Activated CD8-positive, alpha-beta memory T cell treated with anti-CD3 and anti-CD28 coated beads for 4 hours (primary cell): ENCODE measurements around the gene UHRF2.
"Not testable (repeated sequence)": the region's sequence is repeated elsewhere in the genome, so short reads cannot be mapped to it uniquely, and the experiment has no call there.

Experiments used
- DNase-seq, 2 donors: peaks; one replicate each; pipeline ENCODE4 v3.0.0-alpha.2; 2020; ENCODE audit warnings: low read depth in 2 of 2

UHRF2 gene

DNA sequence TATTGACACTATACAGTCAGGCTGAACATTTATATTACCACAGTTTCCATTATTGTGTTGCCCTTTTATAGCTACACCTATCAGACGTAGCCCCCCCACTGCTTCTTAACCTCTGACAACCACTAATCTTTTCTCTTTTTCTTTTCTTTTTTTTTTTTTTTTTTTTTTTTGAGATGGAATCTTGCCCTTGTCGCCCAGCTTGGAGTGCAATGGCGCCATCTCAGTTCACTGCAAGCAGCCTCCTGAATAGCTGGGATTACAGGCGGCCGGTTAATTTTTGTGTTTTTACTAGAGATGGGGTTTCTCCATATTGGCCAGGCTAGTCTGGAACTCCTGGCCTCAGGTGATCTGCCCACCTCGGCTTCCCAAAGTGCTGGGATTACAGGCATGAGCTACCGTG, 75.4 kb downstream of the UHRF2 start:
- DNase-seq, result no peak

DNA sequence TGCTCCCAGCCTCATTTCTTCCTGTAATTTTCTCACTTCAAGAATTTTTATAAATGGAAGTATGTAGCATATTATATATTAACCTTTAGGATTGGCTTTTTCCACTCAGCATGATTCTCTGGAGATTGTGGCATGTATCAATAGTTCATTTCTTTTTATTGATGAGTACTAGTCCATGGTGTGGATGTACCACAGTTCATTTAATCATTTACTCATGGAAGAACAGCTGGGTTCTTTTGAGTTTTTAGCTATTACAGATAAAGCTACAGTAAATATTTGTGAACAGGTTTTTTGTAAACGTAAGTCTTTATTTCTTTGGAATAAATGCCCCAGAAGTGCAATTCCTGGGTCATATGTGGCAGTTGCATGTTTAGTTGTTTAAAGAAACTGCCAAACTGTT, 76.1 kb downstream of the UHRF2 start:
- DNase-seq, result no peak

DNA sequence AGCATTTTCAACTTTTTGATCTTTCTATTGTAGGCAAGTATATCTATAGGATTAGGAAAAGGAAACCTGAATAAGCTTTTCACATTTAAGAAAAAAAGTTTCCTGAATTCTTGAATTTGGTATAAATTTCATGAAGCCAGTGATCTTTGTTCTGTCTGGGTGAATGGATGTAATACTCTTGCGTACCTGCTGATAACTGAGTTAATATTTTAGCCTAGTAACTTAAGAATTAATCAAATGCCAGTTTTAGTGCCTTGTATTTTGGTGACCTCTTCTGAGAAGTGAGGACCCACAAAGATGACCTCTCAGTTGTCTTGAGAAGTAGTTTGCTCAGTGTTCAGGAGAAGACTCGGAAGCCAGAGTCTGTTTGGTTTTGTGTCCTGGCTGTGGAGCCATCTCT, 77.9 kb downstream of the UHRF2 start:
- no peak for DNase-seq

DNA sequence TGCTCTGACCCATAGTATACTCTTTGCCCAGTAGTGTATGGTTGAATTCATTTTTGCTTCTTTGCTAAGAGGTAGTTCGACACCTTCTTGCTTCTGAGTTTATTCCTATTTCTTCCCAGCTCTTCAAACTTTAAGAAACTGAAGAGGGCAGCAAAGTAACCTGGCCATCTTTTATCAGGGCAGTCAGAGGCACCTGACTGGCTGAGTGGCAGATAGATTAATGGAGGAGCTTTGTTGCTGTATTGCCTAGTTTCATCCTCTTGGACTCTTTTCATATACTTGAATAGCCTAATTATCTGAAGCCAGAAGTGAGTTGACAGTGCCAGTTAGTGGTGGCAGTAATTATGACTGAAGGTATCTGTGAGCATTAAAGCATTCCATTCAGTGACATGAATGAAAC, 82.5 kb downstream of the UHRF2 start:
- no peak for DNase-seq

DNA sequence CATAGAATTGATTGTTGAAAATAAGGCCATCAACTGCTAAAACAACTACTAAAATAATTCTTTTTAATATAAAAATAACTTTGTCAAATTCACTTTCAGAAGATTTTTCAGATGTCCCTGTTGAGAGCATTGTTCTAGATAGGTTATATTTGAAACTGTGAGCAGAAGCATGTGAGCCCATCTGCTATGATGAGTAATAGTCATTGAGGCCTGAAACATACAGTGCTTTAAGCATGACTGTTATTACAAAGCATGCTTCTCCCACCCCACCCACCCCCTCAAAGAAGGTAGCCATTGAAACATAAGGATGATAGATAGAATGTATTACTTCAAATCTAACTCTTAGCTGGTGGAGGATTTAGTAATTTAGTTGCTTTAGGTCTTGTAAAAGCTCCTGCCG, 86.0 kb downstream of the UHRF2 start:
- no peak for DNase-seq

DNA sequence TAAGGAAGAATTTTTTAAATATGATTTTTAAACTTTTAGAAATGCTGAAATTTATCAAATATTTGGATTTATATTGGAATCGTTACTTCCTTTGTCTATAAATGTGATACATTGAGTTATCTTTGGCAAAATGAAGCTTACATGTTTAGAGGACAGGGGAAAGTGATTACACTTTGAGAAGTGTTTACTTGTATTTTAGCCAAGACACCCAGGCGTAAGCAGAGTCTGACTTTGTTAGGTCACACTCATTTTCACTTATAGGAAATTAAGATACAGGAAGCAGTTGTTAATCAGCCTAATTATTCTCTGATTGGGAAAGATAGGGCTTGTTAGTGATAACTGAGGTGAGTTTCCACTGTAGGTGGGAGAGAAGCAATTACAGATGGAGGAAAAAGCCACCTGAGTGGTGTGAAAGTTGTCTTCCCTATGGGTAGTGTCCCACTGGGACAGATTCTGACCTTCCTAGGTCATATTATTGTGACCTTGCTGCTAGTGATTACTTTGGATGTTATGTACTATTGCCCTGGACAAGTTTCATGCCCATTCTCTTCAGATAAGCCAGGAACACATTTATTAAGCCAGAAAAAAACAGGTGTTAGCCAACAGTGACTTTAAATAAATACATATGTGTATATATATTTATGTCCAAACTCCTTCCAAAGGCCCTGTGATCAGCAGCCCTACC, 88.7 kb downstream of the UHRF2 start:
- no peak for DNase-seq

DNA sequence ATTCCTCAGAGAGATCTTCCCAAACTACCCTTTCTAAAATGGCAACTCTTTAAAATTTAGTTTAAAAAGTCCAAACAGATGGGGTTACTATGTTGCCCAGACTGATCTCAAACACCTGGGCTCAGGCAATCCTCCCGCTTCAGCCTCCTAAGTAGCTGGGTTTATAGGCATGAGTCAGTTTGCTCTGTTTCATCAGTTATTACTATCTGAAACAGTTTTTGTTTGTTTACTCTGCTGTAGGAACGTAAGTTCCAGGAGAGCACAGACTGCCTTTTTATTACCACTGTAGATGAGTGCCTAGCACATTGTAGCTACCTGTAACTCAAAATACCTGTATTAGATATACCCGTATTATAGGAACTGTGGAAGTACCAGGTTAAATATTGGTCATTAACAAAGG, 89.4 kb downstream of the UHRF2 start:
- DNase-seq, result no peak

DNA sequence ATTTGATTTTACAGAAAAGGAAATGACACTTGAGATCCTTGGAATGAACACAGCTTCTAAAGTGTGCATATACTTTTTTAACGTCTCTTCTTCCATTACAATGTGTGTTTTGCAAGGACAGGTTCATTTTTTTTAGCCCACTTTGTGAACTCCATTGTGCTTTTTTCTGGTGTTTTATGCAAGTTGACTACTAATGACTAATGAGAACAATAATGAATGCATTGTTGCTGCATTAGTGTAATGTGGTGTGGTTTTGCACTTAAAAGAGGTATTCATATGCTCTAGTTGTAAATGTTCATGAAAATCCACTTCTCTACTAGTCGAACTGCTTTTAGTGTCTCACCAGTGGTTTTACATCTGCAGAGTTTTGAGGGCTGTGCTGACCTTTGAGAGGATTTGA, 93.6 kb downstream of the UHRF2 start:
- no peak for DNase-seq

DNA sequence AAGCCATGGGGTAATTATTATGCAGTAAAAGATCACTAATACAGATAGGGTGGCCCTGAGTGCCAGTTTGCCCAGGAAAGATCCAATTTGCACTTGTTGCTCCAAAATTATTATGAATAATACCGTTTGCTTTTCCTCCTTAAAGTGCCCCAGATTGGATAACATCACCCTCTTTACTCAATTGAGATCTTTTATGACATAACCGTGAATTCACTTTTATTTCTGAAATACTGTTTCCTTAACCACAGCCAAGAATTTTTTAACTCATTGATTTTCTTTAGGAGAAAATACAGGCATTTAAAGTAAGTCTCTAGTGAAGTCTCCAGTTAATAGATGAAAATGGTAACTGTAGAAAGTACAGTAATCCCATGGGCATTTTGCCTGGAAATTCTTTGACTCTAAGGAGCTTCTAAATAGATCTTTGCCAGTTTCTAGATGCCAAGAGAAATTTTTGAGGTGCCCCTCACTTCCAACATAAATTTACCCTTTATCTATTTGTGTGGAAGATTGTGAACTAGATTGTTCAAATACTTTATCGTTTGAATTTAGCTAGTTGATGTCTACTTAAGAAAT, 99.2 kb downstream of the UHRF2 start:
- no peak for DNase-seq

DNA sequence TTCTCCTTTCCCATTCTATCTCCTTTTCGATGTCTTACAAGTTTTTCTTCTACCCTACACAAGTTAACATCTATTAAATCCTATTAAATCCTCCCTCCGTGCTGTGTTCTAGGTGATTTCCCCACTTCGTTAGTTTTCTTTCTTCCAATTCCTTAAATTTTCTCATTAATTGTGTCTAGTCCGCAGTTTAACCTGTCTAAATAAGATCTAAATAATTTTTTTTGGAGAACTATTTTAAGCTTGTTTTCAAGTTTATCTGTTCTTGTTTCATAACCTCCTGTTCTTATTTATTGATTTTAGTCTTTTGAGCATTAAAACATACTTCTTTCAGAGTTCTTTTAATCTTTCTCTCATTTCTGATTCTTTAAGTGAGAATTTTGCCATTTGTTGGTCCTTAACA, 109.3 kb downstream of the UHRF2 start:
- no peak for DNase-seq

DNA sequence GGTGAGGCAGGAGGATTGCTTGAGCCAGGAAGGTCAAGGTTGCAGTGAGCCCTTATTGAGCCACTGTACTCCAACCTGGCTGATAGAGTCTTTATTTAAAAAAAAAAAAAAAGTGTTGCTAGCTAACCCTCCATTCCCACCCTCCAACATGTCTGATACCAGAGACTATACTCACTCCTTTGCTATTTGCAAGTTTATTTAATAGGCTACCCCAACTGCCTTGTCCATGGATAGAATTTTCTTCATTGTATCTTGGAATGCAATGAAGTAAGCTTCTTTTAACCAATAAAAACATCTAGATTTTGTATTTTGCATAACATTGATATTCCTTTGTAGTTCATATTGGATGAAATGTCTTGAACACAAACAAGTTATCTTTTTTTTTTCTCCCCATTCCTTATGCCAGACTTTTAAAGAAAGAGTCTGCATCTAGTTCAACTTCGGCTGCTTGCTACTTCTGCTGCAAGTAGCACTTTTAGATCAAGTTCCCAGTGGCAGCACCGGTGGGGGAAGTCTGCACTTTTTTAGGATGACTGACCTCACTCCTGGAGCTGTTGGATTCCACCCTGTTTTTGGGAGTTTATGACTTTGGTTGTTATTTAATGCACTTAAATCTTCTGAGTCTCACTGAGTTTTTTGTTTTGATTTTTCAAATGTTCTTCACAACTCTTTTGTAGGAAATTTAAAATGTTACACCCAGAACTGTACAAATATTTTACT, 112.5 kb downstream of the UHRF2 start:
- no peak for DNase-seq

DNA sequence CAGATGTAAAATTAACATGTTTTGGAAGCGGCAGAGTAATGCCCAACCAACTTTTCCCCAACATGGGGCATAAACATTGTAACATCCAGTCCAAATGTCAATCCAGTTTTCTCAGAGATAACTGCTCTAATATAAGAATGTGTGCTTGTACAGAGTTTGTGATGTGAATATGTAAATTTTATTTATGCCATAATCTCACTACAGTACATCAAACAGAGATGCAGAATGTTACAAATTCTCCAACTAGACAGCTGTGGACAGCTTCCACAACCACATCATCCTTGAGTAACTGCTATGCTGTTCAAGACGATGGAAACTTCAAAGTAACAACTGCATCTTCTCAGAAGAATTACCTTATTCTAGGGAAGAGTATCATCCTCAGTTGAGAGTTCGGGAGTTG, 122.6 kb downstream of the UHRF2 start:
- DNase-seq, result no peak

DNA sequence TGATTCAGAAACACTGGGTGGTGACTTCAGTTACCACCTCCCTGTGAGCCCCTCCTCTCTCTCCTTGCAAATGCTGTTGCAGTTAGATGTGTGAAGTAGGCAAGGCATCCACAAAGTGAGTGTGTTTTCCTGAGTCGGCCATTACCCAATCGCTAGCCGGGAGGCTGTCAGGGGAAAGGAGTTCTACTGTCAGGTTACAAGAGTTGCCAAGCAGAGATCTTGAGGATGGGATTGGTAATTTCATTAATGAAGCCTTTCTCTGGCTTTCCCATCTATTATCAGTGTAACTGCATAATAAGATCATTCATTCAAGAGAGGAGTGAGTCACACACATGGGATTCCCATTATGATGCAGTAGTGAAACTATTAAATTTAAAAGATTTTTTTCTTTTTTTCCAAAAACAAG, 125.7 kb downstream of the UHRF2 start:
- DNase-seq, result no peak

DNA sequence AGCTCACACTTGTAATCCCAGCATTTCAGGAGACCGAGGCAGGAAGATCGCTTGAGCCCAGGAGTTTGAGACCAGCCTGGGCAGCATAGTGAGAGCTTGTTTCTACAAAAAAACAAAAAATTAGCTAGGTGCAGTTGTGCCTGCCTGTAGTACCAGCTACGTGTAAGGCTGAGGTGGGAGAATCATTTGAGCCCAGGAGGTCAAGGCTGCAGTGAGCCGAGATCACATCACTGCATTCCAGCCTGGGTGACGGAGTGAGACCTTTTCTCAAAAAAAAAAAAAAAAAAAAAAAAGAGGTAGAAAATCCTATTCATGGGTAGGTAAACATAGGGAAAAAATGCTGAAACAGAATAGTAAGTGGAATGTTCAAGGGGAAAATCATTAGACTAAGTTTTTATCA, 129.6 kb downstream of the UHRF2 start:
- not testable (repeated sequence) for DNase-seq

DNA sequence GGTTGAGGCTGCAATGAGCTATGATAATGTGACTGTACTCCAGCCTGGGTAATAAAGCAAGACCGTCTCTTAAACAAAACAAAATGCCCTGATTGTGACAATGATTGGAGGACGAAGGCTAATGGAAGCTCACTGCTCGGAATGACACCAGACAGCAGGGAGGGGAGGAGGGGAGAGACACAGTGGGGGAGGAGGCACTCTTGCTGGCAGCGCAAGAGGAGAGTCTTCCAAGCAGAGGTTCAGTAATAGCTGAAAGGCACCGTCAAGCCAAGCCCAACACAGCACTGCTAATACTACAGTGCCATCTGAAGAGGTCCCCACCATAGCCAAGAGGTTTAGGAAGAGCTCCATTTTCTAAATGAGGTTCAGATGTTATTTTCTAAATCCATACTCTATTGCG, 130.2 kb downstream of the UHRF2 start:
- DNase-seq, result no peak

DNA sequence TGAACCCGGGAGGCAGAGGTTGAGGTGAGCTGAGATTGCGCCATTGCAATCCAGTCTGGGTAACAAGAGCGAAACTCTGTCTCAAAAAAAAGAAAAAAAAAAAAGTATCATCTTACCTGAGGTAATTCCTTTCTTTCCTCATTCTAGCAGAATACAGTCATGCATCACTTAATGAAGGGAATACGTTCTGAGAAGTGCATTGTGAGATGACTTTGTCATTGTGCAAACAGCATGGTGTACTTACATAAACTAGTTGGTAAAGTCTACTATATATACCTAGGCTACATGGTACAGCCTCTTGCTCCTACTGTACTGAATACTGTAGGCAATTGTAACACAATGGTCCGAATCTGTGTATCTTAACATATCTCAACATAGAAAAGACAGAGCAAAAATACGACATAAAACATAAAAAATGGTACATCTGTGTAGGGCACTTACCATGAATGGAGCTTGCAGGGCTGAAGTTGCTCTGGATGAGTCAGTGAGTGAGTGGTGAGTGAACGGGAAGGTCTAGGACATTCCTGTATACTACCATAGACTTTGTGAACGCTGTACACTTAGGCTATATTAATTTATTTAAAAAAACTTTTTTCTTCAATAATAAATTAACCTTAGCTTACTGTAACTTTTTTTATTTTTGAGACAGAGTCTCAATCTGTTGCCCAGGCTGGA, 132.2 kb downstream of the UHRF2 start:
- no peak for DNase-seq

DNA sequence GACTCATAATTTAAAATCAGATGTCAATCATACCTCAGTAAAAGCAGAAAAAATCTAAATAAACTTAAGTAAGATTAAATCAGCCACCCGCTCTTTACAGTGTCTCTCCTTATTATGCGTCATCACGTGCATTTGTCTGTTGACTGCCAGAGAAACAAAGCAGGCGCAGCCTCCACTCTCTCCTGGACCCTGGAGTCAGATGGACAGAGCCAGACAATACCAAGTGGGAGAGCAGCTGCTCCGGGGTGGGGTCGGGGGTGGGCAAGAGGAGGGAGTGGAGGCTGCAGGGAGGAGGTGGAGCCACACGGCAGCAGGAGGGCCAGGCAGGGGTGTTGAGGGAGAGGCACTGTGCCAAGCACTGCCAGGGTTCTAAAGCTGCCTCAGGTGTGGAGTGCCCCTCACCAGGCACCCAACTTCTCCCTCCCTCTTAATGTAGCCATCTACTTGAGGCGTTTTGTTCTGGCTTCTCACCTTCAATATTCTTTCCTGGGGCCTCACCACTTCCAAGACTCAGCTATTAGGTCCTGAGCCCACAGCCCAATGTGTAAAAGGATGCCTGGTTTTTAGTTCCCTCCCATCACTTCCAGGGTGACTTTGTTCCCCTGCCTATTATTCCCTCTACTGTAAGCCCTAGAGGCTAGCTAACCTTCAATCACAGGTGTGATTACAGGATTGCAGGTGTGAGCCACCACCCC, 136.3 kb downstream of the UHRF2 start:
- DNase-seq, result no peak

DNA sequence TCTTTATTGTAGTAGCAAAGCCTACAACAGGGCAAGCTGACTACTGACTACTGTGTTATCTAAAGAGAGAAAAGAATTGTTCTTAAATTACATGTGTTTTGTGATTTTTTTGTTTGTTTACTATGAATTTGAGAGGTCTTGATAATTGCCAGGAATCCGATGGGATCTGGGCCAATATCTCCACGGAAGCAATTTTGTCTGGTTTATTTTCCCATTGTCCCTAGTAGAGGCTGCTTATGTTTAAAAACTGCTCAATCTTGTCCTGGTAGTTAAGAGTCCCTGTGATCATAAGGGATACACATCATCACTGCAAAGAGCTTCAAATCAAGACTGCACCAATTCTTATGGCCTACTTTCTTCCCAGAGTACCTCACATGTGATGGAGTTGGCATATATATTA, 138.1 kb downstream of the UHRF2 start:
- no peak for DNase-seq

DNA sequence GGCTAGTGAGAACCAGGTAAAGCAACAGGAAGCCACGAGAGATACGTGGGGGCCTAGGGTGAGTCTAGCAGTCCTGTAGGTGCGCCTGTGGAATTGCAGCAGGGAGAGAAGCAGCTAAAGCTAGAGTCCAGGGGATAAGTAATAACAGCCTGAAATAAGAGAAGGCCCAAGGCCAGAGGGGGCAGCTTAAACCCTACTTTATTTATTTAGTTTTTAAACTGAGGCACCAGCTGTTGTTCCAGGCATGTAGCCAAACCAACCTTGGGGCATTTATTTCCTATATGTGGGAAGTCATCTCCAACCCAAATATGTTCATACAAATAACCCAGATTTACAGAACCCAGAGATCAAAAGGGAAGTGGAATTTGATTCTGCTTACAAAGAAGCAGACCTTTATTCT, 139.0 kb downstream of the UHRF2 start:
- DNase-seq, result no peak

DNA sequence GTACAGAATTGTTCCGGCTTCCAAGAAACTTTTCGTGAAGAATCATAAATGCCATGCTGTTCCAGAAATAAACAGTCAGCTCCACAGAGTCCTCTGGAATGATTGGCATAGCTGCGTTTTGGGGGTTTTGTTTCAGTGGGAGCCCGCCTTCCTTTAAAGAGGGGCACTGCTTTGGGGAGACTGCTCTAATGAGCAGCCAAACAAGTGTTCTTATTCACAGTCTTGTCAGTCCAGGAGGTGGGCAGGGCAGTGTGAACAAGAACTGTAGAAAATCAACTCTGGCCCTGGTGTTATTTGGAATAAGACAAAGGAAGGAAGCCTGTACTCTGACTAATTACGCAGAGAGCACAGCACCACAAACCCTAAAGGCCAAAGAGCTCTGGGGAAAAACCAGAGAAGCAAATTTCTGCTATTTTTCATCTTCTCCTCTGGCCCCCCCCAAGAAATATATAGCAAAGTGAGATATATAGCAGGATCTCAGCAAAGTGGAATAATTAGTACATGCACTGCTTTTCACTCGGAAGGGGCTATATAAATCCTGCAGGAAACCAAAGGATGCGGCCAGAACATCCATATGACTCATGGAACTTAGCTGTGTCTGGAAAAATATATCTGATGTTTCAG, 139.6 kb downstream of the UHRF2 start:
- no peak for DNase-seq

DNA sequence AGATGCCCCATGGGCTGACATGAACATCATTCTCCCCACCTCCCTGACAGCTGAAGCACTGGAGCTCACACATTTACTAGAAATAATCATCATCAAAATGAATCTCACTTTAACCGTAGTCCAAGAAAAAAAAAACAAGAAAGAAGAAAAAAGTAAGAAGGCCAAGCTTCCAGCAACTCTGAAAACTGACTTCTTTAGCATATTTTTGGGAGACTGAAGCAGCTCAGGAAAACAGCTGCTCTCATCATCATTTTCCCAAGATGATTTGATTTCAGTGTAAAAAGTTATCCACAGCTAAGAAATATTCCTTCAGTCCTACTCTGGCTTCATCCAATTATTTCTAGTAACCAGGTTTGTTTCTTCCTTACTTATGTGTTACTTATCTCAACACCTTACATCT, 140.9 kb downstream of the UHRF2 start:
- DNase-seq, result no peak
